Hematopoietic multipotent progenitor cell treated with erythropoietin and hydrocortisone succinate and interleukin-3 and kit ligand, for 4 days (in vitro differentiated cells): Measurements from ENCODE around the gene PRRG3.
"Not testable (repeated sequence)": the region's sequence is repeated elsewhere in the genome, so short reads cannot be mapped to it uniquely, and the experiment has no call there.

Source experiments
- DNase-seq: peaks from one replicate; pipeline ENCODE4 v3.0.0-alpha.2; 2015

Gene PRRG3

DNA sequence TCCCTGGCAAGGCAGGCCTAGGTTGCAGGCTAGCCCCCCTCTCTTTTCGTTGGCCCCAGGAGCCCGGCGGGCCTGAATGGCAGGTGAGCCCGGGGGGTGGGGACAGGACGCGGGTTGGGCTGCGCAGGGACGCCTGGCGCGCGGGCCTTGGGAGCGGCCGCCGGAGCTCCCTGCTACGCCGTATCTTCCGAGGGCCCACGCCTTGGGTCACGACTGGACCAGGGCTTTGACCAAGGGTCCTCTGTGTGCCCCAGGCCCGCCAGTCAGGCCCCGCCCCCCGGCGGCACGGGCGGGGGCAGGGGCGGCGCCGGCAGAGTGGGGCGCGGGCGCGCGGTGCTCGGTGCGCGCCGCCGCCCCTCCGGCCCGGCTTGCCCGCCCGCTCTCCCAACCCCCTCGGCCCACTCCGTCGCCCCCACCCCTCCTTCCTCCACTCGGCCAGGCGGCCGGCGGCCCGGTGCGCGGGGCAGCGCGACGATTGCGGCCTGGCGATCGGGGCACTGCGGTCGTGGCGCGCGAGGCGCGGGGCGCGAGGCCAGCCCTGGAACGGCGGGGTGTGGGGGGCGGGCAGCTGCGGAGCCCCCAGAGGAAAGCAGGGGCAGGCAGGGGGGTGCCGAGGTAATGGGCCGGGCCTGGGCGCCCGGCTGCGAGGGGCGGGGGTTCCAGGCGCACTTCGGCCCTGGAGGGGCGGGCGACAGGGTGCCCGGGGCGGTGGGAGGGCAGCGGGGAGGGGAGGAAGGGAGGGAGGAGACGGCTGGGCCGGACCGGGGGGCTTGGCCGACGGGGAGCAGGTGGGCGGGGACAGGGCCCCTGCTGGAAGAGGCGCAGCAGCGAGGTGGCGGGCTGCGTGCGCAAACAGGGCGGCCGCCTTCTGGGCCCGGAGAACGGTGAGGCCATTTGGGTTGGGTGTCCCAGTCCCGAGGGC is at the start of gene PRRG3:
Gene PRRG3, plus strand, starts transcription at position 798 of the 922 bp plus-strand sequence. CDS start 3,357 bp downstream, outside the sequence.
- DNase-seq, result no peak

DNA sequence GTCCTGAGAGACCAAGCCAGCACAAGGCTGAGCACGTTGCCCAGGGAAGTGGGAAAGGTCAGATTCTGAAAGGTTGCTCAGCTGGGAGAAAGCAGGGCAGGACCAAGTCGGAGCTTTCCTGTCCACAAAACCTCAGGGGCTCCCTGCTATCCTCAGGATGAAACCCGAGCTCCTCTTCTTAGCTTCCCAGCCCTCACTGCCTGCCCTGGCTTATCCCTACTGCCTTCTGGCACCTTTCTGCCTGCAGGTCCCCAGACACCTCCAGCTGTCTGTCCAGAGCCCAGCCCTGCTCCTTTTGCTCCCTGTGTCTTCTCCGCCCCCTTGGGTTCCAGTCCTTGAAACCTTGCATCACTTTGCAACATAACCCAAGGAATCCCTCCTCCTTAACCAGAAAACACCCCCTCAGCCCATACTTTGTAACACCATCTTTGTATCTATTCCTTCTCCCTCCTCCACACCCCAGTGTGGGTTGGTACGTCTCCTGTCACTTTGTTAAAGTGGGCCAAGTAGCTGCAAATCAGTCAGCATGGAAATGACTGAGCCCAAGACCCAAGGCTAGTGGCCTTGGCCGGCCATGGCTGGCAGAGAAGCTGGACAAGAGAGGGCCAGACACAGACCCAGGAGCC is 20.0 kb upstream of the PRRG3 start:
- no peak for DNase-seq

DNA sequence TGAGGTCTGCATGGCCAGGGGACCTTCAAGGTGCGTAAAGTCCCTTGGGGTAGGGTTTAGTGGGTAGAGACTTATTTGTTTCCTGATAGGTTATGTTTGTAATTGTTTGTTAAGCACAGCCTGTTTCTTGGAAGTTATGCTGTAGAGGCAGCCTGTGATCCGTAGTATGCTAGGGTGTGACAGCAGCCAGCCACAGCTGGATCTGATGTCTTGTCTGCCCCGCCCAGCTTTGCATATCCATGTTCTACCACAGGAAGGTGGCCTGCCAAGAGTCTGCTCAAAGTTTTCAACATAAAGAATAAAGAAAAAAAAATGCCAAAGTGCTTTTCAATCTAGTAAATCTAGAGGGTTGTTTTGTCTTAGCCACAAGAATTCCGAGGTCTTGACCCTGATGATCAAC is 19.1 kb upstream of the PRRG3 start:
- DNase-seq, result peak; percentile 18

DNA sequence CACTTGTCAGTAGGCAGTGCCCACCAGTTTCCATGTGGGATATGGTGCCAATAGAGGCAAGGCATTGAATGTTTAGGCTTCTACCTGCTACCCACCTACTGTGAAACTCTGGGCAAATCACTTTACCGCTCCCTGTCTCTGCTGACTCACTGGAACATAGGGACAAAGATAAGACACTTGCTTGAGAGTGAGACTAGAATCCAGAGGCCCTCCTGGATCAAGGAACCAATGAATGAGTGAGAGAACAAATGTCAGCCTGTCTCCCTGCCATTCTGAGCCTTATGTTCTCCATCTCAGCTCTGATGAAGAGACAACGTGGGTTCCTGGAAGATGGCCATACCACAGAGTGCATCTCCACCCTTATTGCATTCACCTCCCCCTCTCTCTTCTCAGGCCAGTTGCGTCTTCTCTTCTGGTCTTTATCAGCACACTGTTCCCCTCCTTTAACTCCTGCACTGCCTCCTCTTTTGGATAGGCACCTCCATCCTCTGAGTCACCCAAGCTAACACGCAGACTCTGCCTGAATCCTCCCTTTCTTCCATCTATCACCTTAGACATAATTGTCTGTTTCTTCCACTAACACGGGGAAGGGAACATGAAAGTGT is 15.4 kb upstream of the PRRG3 start:
- DNase-seq, result peak; percentile 61

DNA sequence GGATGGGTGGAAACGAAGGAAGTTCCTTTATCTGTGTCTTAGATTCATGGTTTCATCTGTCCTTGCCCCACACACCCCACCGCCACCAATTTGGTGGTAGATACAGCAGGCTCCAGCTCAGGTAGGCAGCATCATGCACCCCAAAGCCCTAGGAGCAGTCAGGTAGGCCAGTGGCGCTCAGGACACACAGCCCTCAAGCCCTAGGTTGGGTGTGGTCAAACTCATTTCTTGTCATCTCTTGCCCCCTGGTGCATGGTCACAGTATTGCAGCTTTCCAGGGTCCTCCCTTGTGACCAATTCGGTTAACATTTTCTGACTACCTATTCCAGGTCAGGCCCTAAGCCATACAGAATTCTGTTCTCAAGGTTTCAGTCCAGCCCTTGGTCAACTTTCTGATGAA is 14.5 kb upstream of the PRRG3 start:
- peak; percentile 69 for DNase-seq

DNA sequence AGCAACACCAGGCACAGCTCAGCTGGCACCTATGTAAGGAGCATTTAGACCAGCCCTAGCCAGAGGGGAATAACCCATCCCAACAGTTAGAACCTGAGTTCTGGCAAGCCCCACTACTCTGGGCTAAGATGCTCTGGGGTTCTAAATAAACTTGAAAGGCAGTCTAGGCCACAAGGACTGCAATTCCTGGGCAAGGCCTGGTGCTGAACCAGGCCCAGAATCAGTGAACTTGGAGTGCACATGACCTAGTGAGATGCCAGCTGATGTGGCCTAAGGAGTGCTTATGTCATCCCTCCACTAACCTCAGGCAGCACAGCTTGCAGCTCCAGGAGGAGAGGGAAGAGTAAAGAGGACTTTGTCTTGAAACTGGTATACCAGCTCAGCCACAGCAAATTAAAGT is 7.6 kb upstream of the PRRG3 start:
- DNase-seq, result no peak

DNA sequence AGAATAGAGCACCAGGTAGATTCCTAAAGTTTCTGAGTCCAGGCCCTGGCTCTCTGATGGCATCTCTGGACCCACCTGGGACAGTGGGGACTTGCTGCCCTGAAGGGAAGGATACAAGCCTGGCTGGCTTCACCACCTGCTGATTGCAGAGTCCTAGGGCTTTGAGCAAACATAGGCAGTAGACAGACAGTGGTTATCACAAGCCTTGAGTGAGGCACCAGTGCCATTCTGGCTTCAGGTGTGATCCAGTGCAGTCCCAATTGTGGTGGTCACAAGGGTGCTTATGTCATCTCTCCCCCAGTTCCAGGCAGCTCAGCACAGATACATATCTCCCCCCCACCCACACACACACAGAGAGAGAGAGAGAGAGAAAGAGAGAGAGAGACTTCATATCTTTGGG is 6.6 kb upstream of the PRRG3 start:
- no peak for DNase-seq

DNA sequence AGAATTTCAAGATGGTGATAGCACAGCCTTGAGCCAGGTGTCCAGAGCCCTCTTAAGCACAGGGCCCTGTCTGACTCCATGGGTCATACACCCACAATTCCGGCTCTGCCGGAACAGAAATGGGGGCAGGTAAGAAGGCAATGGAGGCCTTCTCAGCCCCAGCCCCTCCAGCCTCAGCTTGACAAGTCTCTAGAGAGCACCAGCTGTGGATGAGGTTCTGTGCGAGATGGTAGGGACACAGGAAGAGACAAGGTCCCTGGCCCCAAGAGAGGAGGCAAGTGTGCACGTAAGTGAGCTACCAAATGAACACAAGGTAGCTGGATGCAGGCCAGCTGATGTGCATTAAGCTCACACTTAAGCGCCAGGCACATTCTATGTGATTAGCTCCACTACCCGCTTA is 2.4 kb upstream of the PRRG3 start:
- DNase-seq, result no peak

DNA sequence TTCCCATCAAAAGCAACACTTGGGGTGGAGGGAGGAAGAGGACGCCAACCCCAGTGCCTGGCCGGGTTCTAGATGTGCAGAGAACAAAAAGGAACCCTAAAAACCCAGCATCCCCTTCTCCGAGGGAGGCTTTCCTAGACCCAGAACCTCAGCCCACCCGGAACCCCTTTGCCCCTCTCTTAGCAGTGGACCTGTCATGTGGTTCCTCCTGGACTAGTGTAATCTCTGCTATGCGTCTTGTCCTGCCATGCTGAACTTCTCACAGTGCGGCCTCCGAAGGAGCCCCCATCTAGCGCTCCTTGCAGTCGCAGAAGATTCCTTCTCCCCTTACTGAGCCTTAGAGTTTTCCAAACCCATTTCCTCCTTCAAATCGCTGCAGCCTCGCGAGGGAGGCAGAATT is 1.1 kb upstream of the PRRG3 start:
- DNase-seq, result no peak

DNA sequence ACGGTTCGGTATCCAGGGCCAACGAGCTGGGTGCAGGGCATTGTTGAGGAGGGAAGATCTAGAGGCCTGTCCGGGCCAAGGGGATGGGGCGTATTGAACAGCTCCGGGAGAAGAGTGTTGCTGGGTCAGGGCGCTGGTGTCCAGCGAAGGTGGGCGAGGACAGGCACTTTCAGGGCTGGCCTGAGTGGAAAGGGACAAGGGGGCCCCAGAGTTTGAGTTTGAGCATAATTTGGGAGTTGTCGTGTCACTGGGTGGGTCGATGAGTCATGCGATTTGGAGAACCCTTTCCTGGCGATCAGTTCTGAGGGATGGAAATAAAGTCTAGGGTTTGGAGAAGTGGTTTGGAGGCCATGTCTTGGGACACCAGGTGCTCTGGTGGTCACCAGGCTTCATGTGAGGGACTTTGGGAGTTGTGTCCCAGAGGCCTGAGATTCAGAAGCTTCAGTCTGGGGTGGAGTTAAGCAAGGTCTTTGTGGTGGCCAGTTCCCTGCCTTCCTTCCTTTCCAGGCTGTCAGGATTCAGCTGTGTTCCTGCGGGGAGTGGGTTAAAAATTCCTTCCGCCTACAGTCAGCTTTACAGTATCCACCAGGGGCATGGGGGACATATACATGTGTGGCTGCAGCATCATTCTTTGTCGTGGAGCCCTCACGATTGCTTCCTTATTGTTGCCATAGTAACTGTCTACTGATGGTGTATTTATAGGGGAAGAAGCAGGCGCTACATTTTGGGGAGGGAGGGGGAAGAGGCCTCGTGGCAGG is 504 bp downstream of the PRRG3 start:
- no peak for DNase-seq

DNA sequence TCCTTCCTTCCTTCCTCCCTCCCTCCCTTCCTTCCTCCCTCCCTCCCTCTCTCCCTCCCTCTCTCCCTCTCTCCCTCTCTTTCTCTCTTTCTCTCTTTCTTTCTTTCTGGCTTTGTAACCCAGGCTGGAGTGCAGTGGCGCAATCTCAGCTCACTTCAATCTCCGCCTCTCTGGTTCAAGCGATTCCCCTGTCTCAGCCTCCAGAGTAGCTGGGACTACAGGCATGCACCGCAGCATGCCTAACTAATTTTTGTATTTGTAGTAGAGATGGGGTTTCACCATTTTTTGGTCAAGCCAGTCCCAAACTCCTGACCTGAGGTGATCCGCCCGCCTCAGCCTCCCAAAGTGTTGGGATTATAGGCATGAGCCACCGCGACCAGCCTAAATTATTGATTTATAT is 1.8 kb downstream of the PRRG3 start:
- not testable (repeated sequence) for DNase-seq

DNA sequence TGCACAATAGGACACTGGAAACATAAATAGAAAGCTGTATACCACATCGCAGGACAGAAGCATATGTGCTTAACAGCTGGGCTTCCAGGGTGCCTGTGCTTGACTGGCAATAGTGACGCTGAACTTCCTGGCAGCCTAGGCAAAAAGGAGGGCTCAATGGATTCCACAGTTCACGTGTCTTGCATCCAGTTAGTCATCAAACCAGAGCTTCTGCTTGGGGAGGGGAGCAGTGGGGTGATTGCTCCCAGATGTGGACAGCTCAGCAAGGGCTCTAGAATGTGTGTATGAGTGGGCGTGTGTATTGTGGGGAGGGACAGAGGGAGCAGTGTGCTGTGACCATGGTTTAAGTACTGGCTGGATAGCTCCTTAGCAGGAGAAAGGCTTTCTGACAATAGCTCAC is 2.3 kb downstream of the PRRG3 start:
- DNase-seq, result no peak

DNA sequence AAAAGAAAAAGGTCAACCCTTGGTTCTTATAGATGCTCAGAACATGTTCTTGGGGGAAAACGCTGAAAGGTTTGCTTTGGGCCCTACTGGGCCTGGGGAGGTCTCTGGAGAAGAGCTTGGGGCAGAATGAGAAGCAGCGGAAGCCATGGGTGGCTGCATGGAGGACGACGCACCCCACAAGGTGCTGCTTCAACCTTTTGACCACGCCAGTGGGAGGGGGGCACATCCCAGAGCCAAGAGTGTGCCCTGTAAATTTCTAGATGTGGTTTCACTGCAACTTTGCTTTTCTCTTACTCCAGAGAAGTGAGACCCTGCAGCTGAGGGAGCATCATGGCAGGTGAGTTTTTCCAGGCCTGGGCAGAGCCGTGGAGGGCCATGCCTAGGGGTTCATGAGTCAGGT is 3.2 kb downstream of the PRRG3 start:
- DNase-seq, result no peak

DNA sequence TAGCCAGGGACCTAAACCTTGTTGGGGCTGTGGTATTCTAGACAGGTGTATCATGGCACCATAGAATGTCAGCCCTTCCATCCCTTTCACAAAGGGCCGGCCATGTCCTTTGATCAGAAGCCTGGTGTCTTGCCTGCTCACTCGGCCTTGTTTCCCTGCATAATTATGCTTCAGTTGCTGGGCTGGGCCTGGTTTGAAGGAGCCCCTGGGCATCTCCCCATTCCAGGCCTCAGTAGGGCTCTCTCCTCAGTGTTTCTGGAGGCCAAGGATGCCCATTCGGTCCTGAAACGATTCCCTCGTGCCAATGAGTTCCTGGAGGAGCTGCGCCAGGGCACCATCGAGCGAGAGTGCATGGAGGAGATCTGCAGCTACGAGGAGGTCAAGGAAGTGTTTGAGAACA is 4.5 kb downstream of the PRRG3 start:
- no peak for DNase-seq

DNA sequence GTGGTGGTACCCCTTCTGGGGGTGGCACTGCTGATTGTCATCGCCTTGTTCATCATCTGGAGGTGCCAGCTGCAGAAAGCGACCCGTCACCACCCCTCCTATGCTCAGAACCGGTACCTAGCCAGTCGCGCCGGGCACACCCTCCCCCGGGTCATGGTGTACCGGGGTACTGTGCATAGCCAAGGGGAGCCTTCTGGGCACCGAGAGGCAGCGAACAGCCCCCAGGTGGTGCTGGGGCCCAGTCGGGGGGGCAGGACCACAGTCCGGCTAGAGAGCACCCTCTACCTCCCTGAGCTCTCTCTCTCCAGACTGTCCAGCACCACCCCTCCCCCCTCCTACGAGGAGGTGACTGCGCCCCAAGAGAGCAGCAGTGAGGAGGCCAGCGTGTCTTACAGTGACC is 5.3 kb downstream of the PRRG3 start:
- no peak for DNase-seq

DNA sequence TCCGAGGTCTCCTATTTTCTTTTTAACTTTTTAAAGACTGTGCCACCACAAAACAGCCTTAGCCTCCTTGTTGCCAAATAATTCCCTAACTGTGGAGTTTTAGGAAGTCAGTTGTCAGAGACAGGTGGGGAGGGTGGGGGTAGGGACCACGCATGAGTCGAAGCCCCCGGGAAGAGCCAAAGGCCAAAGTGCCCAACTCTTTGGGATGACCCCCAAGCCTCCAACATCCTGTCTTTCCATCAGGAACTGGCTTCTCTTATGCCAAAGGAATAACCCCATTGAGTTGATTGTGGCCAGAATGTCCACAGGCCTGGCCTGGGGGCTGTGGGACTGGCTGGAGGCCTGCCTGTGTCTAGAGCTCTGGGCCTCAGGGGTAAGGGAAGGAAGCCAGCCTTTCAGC is 5.8 kb downstream of the PRRG3 start:
- no peak for DNase-seq

DNA sequence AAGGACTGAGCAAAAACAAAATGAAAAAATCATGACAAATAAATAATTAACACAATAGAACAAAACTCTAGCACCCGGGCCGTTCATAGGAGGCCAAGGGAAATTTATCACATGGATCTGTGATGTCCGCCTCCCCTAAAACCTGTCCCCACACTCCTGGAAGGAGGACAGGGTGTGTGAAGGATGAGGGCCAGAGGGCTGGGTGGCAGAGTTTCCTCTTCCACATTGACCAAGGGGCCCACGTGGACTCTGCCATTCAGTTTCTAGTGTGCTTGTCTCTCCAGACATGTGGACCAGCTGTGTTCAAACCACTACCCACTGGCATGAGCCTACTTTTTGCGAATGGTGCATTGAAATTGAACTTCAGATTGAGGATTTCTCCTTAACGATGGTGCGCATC is 6.3 kb downstream of the PRRG3 start:
- no peak for DNase-seq

DNA sequence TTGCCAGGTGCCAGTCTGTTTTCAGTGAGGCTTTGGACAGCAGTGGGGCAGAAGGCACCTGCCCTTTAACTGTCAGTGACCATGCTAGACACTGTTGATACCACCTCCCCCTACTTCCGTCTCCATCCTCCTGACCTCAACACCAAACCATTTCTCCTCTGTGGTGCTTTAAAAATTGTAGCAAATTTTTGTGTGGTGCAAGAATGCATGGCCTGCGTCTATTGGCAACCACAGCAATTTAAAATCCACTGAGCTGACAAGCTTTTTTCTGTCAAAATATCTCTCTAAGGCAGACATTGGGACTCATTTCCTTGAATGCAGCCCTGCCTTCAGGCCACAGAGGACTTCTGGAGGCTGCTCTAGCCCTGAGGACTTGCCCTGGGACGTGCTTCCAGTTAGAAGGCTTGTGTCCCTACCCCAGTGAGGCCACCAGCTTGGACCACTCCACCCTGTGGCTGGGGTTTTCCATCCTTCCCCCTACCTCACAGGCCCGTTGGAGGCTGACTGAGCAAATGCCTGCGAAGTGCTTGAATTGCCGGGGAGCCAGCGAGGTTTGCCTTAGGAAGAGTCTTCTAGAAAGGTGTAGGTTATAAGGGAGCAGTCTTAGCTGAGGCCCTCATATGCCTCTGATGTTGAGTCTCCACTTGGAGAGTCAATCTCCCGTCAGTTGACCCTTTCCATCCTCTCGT is 6.9 kb downstream of the PRRG3 start:
- no peak for DNase-seq

DNA sequence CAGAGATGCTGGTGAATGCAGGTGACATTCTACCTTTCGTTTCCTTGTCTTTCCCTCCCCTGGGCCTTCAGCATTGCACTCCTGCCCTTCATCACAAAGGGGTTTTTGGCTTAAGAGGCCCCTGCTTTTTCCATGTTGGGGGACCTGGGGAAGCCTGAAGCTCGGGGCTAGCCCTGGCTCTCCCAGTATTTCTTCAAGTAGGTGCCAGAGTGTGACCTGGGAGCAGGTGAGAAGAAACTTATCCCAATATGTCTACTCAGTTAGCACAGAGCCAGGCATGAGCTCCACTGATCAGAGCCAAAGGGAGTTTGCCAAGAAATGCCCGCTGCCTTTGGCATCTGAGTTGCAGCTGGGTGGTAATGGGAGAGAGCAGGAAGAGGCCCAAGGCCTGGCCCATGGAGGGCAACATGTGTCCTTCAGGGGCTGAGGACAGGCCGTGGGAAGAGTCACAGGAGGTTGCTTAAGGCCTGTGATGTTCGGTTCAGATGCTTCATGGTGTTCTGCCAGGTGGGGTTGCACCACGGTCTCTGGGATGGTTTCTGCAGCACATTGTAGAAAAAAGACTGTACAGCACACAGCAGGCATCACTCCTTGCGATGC is 7.6 kb downstream of the PRRG3 start:
- DNase-seq, result no peak

DNA sequence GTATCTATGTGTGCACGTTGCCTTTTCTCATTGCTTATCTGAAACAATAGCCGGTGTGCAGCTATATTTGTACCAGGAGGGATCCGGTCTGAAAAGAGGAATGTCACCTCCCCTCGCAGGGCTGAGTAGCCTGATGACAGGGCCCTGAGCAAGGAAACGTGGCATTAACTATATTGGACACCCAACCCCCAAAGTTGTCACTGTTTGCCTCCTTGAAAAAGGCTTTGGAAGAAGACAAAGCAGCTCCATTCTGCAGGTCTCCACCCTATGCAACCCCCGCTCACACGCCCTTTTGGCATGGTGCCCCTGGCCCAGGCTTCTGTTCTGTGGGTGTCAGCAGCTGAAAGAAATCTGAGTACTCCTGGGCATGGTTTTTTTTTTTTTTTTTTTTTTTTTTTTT is 8.2 kb downstream of the PRRG3 start:
- DNase-seq, result no peak

DNA sequence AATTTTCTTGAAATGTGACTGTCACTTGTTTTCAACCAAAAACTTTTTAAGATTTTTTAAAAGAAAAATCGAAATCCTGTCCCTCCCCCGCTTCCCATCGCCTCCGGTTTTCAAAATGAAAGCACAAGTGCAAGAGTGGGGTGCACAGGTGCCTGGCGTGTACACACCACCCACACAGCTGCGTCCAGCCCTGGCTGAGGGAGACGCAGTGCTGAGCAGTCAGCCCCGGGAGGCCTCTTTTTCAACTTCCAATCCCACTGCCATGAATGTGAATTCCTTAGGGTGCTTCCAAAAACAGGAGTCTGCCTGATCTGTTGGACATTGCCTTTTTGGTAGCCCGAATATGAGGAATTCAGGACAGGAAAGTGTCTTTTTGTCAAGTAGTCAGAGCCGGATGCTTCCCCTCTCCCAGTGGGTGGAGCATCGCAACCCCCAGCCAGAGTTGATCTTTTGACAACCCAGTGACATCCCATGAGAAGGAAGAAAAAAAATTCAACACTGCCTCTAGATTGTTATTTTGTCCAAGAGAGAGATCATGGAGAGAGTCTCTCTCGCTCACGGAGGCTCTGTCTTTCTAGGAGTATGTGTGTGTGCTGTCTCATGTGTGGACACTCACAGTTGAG is 8.9 kb downstream of the PRRG3 start:
- no peak for DNase-seq

DNA sequence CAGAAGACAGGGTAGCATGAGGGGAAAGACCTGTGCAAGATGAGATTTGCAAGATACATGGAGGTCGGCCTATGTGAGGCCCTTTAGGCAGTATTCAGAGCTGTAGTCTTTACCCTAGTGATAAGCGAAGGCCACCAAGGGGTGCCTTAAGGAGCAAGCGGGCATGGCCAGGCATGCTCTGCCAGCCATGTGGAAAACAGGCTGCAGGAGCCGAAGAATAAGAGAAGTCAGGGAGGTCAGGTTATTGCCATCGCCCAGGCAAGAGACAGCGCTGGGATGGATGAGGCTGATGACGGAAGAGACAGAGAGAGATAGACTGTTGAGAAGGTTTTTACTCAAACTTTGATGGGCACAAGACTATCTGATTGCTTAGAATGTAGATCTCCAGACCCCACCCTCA is 13.6 kb downstream of the PRRG3 start:
- no peak for DNase-seq
